ENCODE data around the gene TRAPPC4. TPM values are rescaled to one million over a fixed set of nuclear protein-coding genes. Genes with fewer than 3 reads are reported as not detected.

TRAPPC4 gene
- total and polyA plus RNA-seq, 2 of the 8 experiments (the other 6 are each of a cell fraction or from before 2014, with no cell fraction given), result 94.3 to 223 TPM

DNA sequence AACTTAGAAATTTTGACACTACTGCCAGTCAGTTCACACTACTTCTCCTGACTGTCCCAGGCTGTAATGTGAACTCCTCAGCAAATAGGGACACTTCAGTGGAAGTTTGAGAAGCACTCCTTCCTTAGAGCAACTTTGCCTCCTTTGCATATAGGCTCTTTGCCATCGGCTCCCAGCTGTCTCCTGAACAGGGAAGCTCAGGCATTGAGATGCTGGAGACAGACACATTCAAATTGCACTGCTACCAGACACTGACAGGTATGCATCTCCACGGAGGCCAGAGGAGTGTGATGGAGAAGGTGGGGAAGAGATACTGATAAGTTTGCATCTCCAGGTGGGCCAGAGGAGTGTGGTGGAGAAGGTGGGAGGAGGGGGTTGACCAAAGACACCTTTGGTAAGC, 1.4 kb downstream of the TRAPPC4 start:
- no peak overlapping the region for H3K18ac ChIP-seq (ENCODE audit: extremely low read depth, low read length)
- peaks cover 15 to 52% of the 10 kb centered on the region in 2 experiments; a peak in 3 of 4 replicates for H3K79me2 ChIP-seq (ENCODE audit: control insufficient read depth in 1 of 2, insufficient read depth in 2 of 2, low read length in 2 of 2)
- H3K4ac ChIP-seq (replicated peaks; ENCODE audit: insufficient read length, low read depth, low read length), result no peak overlapping the region
- peak overlapping the region; percentile 48 to 75 for H3K4me2 ChIP-seq (ENCODE audit: insufficient read depth in 1 of 2, low read depth in 2 of 2, low read length in 2 of 2)
- no peak overlapping the region for H2BK12ac ChIP-seq (ENCODE audit: low read depth, low read length)
- DNase-seq (ENCODE audit: low read depth in 1 of 2, low spot score in 2 of 2), result no peak
- H3K9me3 ChIP-seq (ENCODE audit: insufficient read depth in 2 of 2, low read depth in 1 of 2, low read length in 1 of 2), result no peaks in the 10 kb centered on the region
- no peak overlapping the region for H2BK20ac ChIP-seq (ENCODE audit: low read length)
- ChIA-PET POLR2A (ENCODE audit: partially characterized antibody) (interaction anchor here (1.1 to 18.5 kb wide), 11 partner anchors 7 to 402 kb away, joined by 3 to 264 read pairs (median 6); partner anchors contain the start of genes CENATAC, DDX6, DPAGT1 and HMBS), CTCF (ENCODE audit: partially characterized antibody) (interaction anchor here (0.7 to 3.0 kb wide), 5 partner anchors 10 to 132 kb away, joined by 3 to 12 read pairs (median 3); partner anchors contain the start of genes C2CD2L and SLC37A4)
- no peak overlapping the region for H2AFZ ChIP-seq (ENCODE audit: low read length)
- H3K4me1 ChIP-seq (replicated peaks in 1 of 4; ENCODE audit: control insufficient read depth in 3 of 4, insufficient read depth in 4 of 4, low read length in 3 of 4), result peaks cover 0 to 9% (median 2%) of the 10 kb centered on the region in 4 experiments; a peak in 4 of 7 replicates
- H3K23ac ChIP-seq (ENCODE audit: insufficient read length), result no peak overlapping the region
- H2AK5ac ChIP-seq (ENCODE audit: low read depth, low read length), result no peak overlapping the region
- H3K23me2 ChIP-seq (ENCODE audit: low read depth, low read length), result no peaks in the 10 kb centered on the region; the same call in 1 of the 2 replicates
- WGBS, 2 experiments (ENCODE audit: extremely low coverage in 1 of 2, insufficient coverage in 1 of 2, insufficient read length in 1 of 2, insufficient replicate concordance in 2 of 2, low coverage in 1 of 2, low lambda C conversion rate in 2 of 2, missing lambda C conversion rate in 1 of 2), result 77% methylated on average over 2 of the region's 2 CpGs; no CpG with 5 or more reads in 1 of the 2 experiments
- peaks cover 5% of the 10 kb centered on the region for H3K79me1 ChIP-seq (ENCODE audit: low read depth, low read length)
- no peak overlapping the region for H3K14ac ChIP-seq (ENCODE audit: insufficient read length)
- peaks cover 0 to 10% of the 10 kb centered on the region in 2 experiments for H4K20me1 ChIP-seq (replicated peaks in 1 of 2; ENCODE audit: control insufficient read depth in 1 of 2, insufficient read depth in 2 of 2, low read length in 2 of 2)
- H3K9ac ChIP-seq (replicated peaks in 1 of 4; ENCODE audit: extremely low read depth in 1 of 4, low read depth in 3 of 4, low read length in 3 of 4), result no peak overlapping the region
- H4K8ac ChIP-seq (ENCODE audit: extremely low read depth, insufficient read depth, low read length), result no peak overlapping the region
- peak overlapping the region in 3 of 4 experiments; percentile 94 to 99 (median 96); a peak in 4 of 8 replicates for H3K4me3 ChIP-seq (ENCODE audit: extremely low read depth in 1 of 4, insufficient read depth in 2 of 4, low read depth in 3 of 4, low read length in 4 of 4)
- no peak overlapping the region for H3K27ac ChIP-seq (ENCODE audit: low read depth, low read length)
- peak overlapping the region; percentile 15 for H4K5ac ChIP-seq (ENCODE audit: insufficient read length, low read depth, low read length)
- no peak for FAIRE-seq
- no peak overlapping the region for H2BK120ac ChIP-seq (replicated peaks; ENCODE audit: low read depth, low read length)
- peaks cover 24 to 57% (median 44%) of the 10 kb centered on the region in 4 experiments for H3K36me3 ChIP-seq (ENCODE audit: control insufficient read depth in 2 of 4, insufficient read depth in 4 of 4, low read length in 3 of 4)
- no peak overlapping the region for H2BK15ac ChIP-seq (ENCODE audit: low read length)
- H3K27me3 ChIP-seq (replicated peaks in 1 of 4; ENCODE audit: control insufficient read depth in 3 of 4, extremely low read depth in 1 of 4, insufficient read depth in 3 of 4, low read length in 3 of 4), result no peaks in the 10 kb centered on the region
- H2BK5ac ChIP-seq (ENCODE audit: low read depth, low read length), result no peak overlapping the region
- H4K91ac ChIP-seq (replicated peaks; ENCODE audit: insufficient read length, low read length), result no peak overlapping the region
- no peak overlapping the region for H3K56ac ChIP-seq (replicated peaks; ENCODE audit: insufficient read length, low read depth, low read length)
- TF ChIP-seq NRF1 (IDR thresholded peaks at IDR 0.05; ENCODE audit: low read depth, low read length) (no peak), KDM1A (IDR thresholded peaks at IDR 0.05; ENCODE audit: borderline replicate concordance, low read length) (no peak)
